Measurements from ENCODE around the gene TTC39B.

TTC39B gene

DNA sequence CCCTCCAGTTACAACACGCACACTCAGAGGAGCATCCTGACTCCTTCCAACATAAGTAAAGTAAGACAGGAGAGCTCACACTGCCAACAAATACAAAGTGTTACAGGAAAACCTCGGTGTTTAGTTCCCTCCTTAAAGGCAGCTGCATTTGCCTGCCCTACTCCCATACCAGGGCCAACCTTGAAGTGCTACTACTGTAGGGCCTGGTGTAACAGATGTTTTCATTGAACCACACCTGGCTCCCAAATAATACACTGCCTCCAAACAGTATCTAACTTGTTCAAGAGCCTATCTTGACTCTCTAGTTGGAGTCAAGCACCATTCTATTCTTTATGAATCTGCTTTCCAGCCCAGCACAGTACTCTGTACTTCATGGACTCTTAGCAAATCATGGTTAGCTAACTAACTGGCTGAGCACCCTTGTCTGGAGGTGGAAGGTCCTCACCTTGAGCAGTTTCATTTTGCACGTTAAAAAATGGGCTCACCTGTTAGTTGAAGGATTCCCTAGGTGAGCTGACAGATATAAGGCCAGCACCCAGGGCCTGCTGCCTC lies 34.6 kb downstream of the TTC39B start:
- Histone ChIP-seq H3K9ac (ENCODE audit: low read depth in 1 of 2, low read length in 2 of 2) (no peak overlapping the region), H3K4me3 (ENCODE audit: low read length in 2 of 2) (no peak overlapping the region), H3K27me3 (ENCODE audit: control insufficient read depth in 2 of 2, insufficient read depth in 2 of 2, low read length in 2 of 2) (no peaks in the 10 kb centered on the region), H3K4me1 (ENCODE audit: control insufficient read depth in 2 of 2, insufficient read depth in 2 of 2, low read length in 2 of 2) (peaks cover 12 to 13% of the 10 kb centered on the region in 2 donors), H3K27ac (ENCODE audit: low read depth in 2 of 2, low read length in 2 of 2) (no peak overlapping the region), H3K9me3 (ENCODE audit: control insufficient read depth in 2 of 2, low read length in 2 of 2) (no peaks in the 10 kb centered on the region), H3K36me3 (ENCODE audit: control insufficient read depth in 2 of 2, insufficient read depth in 2 of 2, low read length in 2 of 2) (no peaks in the 10 kb centered on the region)

DNA sequence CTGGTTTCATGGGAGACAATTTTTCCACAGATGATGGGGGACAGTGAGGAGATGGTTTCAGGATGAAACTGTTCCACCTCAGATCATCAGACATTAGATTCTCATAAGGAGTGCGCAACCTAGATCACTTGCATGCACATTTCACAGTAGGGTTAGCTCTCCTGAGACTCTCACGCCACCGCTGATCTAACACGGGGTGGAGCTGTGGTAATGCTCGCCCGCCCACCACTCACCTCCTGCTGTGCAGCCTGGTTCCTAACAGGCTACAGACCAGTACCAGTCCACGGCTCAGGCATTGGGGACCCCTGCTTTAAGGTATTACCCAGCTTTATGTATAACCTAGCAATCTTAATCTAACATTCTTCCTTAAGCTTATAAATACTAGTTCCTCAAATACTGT lies 35.6 kb downstream of the TTC39B start:
- Histone ChIP-seq H3K36me3 (ENCODE audit: control insufficient read depth in 2 of 2, insufficient read depth in 2 of 2, low read length in 2 of 2) (no peaks in the 10 kb centered on the region), H3K4me1 (ENCODE audit: control insufficient read depth in 2 of 2, insufficient read depth in 2 of 2, low read length in 2 of 2) (peaks cover 4 to 5% of the 10 kb centered on the region in 2 donors), H3K9me3 (ENCODE audit: control insufficient read depth in 2 of 2, low read length in 2 of 2) (no peaks in the 10 kb centered on the region), H3K4me3 (ENCODE audit: low read length in 2 of 2) (no peak overlapping the region), H3K27ac (ENCODE audit: low read depth in 2 of 2, low read length in 2 of 2) (no peak overlapping the region), H3K9ac (ENCODE audit: low read depth in 1 of 2, low read length in 2 of 2) (no peak overlapping the region), H3K27me3 (ENCODE audit: control insufficient read depth in 2 of 2, insufficient read depth in 2 of 2, low read length in 2 of 2) (no peaks in the 10 kb centered on the region)

DNA sequence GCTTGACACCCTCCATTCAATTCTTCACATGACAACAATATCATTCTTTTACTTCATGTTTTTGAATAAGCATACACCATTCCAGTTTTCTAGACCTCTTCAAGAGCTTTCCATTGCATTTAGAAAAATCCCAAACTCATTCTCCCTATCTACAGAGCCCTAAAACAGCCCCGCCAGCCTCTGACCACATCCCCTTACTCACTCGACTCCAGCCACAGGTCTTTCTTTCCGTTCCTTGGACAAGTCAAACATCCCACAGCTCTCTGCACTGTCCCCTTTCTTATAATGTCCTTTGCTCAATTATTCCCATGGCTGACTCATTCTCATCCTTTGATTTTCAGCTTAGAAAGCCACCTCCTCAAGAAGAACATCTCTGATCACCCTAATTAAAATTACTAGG lies 38.2 kb downstream of the TTC39B start:
- no peak overlapping the region for H3K27ac ChIP-seq (ENCODE audit: low read depth in 2 of 2, low read length in 2 of 2)

DNA sequence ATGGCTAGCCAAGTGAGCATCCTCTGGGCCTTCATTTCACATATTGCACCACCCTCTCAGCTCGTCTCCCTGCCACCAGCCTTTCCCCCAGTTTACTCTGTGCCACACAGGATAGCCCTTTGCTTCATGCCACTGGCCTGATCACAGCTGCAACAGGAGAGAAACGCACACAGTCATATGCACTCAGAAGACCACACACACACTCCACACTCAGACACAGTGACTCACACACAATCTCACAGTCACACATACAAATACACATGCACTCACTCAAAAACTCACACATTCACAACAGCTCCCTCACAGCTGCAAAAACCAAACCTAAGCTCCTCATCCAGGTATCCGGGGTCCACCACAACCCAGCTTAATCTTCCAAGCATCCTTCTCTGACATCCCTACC lies 38.7 kb downstream of the TTC39B start:
- H3K9ac ChIP-seq (ENCODE audit: low read depth in 1 of 2, low read length in 2 of 2) = no peak overlapping the region
- no peaks in the 10 kb centered on the region for H3K9me3 ChIP-seq (ENCODE audit: control insufficient read depth in 2 of 2, low read length in 2 of 2)
- no peaks in the 10 kb centered on the region for H3K4me1 ChIP-seq (ENCODE audit: control insufficient read depth in 2 of 2, insufficient read depth in 2 of 2, low read length in 2 of 2)
- no peaks in the 10 kb centered on the region for H3K27me3 ChIP-seq (ENCODE audit: control insufficient read depth in 2 of 2, insufficient read depth in 2 of 2, low read length in 2 of 2)
- no peak overlapping the region for H3K27ac ChIP-seq (ENCODE audit: low read depth in 2 of 2, low read length in 2 of 2)
- H3K36me3 ChIP-seq (ENCODE audit: control insufficient read depth in 2 of 2, insufficient read depth in 2 of 2, low read length in 2 of 2) = no peaks in the 10 kb centered on the region
- H3K4me3 ChIP-seq (ENCODE audit: low read length in 2 of 2) = no peak overlapping the region

More for the DNA sequence above, 38.2 kb downstream of the TTC39B start:
- H3K9me3 ChIP-seq (ENCODE audit: control insufficient read depth in 2 of 2, low read length in 2 of 2) = no peaks in the 10 kb centered on the region
- H3K4me1 ChIP-seq (ENCODE audit: control insufficient read depth in 2 of 2, insufficient read depth in 2 of 2, low read length in 2 of 2) = no peaks in the 10 kb centered on the region
- no peaks in the 10 kb centered on the region for H3K36me3 ChIP-seq (ENCODE audit: control insufficient read depth in 2 of 2, insufficient read depth in 2 of 2, low read length in 2 of 2)
- H3K27me3 ChIP-seq (ENCODE audit: control insufficient read depth in 2 of 2, insufficient read depth in 2 of 2, low read length in 2 of 2) = no peaks in the 10 kb centered on the region
- no peak overlapping the region for H3K9ac ChIP-seq (ENCODE audit: low read depth in 1 of 2, low read length in 2 of 2)
- no peak overlapping the region for H3K4me3 ChIP-seq (ENCODE audit: low read length in 2 of 2)

DNA sequence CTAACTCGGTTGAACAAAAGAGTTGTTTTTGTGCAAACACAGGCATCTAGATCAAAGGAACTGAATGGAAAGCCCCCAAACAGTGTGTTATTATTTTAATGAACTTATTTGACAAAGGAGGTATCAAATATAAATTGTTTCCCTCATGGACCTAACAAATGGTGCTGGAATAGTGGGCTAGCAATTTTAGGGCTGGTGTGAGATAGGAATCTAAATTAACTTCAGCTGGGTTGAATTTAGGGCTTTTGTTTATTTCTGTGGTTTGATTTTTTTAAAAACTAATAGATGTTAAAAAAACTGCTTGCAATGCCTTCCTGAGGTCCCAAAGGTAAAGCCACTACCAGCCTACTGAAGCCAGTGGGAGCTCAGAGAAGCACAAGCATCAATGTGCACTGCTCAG lies 42.1 kb downstream of the TTC39B start:
- H3K36me3 ChIP-seq (ENCODE audit: control insufficient read depth in 2 of 2, insufficient read depth in 2 of 2, low read length in 2 of 2) = no peaks in the 10 kb centered on the region
- H3K9me3 ChIP-seq (ENCODE audit: control insufficient read depth in 2 of 2, low read length in 2 of 2) = no peaks in the 10 kb centered on the region
- H3K27me3 ChIP-seq (ENCODE audit: control insufficient read depth in 2 of 2, insufficient read depth in 2 of 2, low read length in 2 of 2) = no peaks in the 10 kb centered on the region
- H3K4me3 ChIP-seq (ENCODE audit: low read length in 2 of 2) = no peak overlapping the region
- no peak overlapping the region for H3K27ac ChIP-seq (ENCODE audit: low read depth in 2 of 2, low read length in 2 of 2)
- H3K9ac ChIP-seq (ENCODE audit: low read depth in 1 of 2, low read length in 2 of 2) = no peak overlapping the region
- H3K4me1 ChIP-seq (ENCODE audit: control insufficient read depth in 2 of 2, insufficient read depth in 2 of 2, low read length in 2 of 2) = no peaks in the 10 kb centered on the region

DNA sequence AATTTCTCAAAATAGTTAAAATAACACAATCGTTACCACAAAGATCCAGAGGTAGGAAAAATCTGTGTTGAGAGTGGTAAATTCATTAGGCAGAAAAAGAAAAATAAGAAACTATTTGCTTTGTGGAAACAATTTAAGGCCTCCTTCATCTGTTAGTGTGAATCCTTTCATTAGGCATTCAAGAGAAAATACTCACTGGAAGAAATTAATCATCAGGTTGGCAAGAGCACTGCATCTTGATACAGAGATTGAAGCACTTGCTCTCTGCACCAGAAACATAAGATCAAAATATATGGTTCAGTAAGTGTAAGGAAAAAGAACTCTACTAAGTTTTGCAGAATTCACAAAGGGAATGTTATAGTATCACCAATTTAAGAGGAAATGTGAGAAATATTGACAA lies 44.4 kb downstream of the TTC39B start:
- Histone ChIP-seq H3K27me3 (ENCODE audit: control insufficient read depth in 2 of 2, insufficient read depth in 2 of 2, low read length in 2 of 2) (no peaks in the 10 kb centered on the region), H3K4me3 (ENCODE audit: low read length in 2 of 2) (no peak overlapping the region), H3K36me3 (ENCODE audit: control insufficient read depth in 2 of 2, insufficient read depth in 2 of 2, low read length in 2 of 2) (no peaks in the 10 kb centered on the region), H3K27ac (ENCODE audit: low read depth in 2 of 2, low read length in 2 of 2) (no peak overlapping the region), H3K4me1 (ENCODE audit: control insufficient read depth in 2 of 2, insufficient read depth in 2 of 2, low read length in 2 of 2) (no peaks in the 10 kb centered on the region), H3K9ac (ENCODE audit: low read depth in 1 of 2, low read length in 2 of 2) (no peak overlapping the region), H3K9me3 (ENCODE audit: control insufficient read depth in 2 of 2, low read length in 2 of 2) (no peaks in the 10 kb centered on the region)

DNA sequence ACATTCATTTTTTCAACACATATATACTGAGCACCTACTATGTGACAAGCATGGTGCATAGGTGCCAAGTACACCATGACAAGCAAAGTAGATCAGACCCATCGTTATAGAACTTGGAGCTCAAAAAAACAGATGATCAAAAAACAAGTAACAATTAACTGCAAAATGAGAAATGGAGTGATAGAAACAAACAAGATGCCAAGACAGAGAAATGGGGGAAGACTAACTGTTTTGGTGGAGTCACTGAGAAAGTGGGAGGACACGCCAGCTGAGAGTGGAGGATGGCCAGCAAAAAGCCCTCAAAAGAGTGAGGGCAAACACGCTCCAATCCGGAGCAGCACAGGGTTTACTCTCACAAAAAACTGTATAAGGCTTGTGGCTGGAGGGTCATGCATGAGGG lies 50.6 kb downstream of the TTC39B start:
- H3K4me1 ChIP-seq (ENCODE audit: control insufficient read depth in 2 of 2, insufficient read depth in 2 of 2, low read length in 2 of 2) = peaks cover 0 to 4% of the 10 kb centered on the region in 2 donors
- no peaks in the 10 kb centered on the region for H3K9me3 ChIP-seq (ENCODE audit: control insufficient read depth in 2 of 2, low read length in 2 of 2)
- H3K36me3 ChIP-seq (ENCODE audit: control insufficient read depth in 2 of 2, insufficient read depth in 2 of 2, low read length in 2 of 2) = peaks cover 0 to 2% of the 10 kb centered on the region in 2 donors
- H3K4me3 ChIP-seq (ENCODE audit: low read length in 2 of 2) = no peak overlapping the region
- no peak overlapping the region for H3K9ac ChIP-seq (ENCODE audit: low read depth in 1 of 2, low read length in 2 of 2)
- H3K27me3 ChIP-seq (ENCODE audit: control insufficient read depth in 2 of 2, insufficient read depth in 2 of 2, low read length in 2 of 2) = no peaks in the 10 kb centered on the region
- H3K27ac ChIP-seq (ENCODE audit: low read depth in 2 of 2, low read length in 2 of 2) = no peak overlapping the region

DNA sequence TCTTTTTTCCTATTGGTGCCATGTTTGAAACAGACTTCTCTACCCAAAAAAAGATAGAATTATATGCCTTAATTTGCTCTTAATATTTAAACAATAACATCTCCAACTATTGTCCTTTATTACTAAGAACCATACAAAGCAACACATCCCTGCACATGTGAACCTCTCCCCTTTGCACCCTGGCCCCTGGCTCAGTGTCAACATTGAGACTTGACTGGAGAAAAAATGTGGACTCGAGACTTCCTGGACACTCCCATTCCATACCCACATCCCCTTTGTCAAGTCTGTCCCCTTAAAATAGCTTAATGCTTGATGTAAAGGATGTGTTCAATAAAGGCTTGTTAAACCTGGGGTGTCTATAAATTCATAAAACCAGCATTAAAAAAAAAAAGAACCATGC lies 53.2 kb downstream of the TTC39B start:
- Histone ChIP-seq H3K9me3 (ENCODE audit: control insufficient read depth in 2 of 2, low read length in 2 of 2) (no peaks in the 10 kb centered on the region), H3K27ac (ENCODE audit: low read depth in 2 of 2, low read length in 2 of 2) (no peak overlapping the region), H3K9ac (ENCODE audit: low read depth in 1 of 2, low read length in 2 of 2) (no peak overlapping the region), H3K4me1 (ENCODE audit: control insufficient read depth in 2 of 2, insufficient read depth in 2 of 2, low read length in 2 of 2) (peaks cover 0 to 4% of the 10 kb centered on the region in 2 donors), H3K4me3 (ENCODE audit: low read length in 2 of 2) (no peak overlapping the region), H3K36me3 (ENCODE audit: control insufficient read depth in 2 of 2, insufficient read depth in 2 of 2, low read length in 2 of 2) (peaks cover 0 to 2% of the 10 kb centered on the region in 2 donors), H3K27me3 (ENCODE audit: control insufficient read depth in 2 of 2, insufficient read depth in 2 of 2, low read length in 2 of 2) (no peaks in the 10 kb centered on the region)

DNA sequence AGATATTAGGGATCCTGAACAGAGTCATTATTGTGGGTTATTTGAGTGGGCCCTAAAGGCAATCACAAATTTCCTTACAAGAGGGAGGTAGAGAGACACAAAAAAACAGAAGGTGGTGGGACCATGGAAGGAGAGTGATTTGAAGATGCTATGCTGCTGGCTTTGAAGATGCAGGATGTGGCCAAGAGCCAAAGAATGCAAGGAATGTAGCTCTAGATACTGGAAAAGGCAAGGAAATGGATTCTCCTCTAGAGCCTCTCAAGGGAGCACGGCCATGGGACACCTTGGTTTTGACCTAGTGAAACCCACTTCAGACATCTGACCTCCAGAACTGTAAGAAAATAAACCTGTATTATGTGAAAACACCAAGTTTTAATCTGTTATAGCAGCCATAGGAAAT lies 53.8 kb downstream of the TTC39B start:
- peaks cover 0 to 2% of the 10 kb centered on the region in 2 donors for H3K36me3 ChIP-seq (ENCODE audit: control insufficient read depth in 2 of 2, insufficient read depth in 2 of 2, low read length in 2 of 2)
- H3K4me1 ChIP-seq (ENCODE audit: control insufficient read depth in 2 of 2, insufficient read depth in 2 of 2, low read length in 2 of 2) = peaks cover 0 to 4% of the 10 kb centered on the region in 2 donors
- H3K27ac ChIP-seq (ENCODE audit: low read depth in 2 of 2, low read length in 2 of 2) = no peak overlapping the region

DNA sequence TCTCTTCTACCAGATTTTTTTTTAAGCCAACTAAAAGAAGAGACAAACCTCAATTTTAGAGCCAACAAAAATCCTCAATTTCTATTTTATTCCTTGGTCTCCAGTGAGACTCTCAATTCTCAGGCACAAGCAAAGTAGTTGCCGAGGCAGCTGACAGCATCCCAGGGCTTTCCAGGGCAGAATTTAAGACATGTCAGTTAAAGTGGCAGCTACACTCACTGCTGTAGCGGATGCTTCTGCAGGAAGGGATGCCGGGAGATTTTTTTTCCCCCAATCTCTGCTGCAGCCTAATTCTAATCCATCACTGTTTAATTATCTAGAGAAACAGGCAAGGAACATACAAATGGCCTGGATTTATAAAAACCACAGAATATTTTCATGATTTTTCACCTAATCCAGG lies 57.0 kb downstream of the TTC39B start:
- Histone ChIP-seq H3K36me3 (ENCODE audit: control insufficient read depth in 2 of 2, insufficient read depth in 2 of 2, low read length in 2 of 2) (peaks cover 0 to 2% of the 10 kb centered on the region in 2 donors), H3K27me3 (ENCODE audit: control insufficient read depth in 2 of 2, insufficient read depth in 2 of 2, low read length in 2 of 2) (no peaks in the 10 kb centered on the region), H3K4me1 (ENCODE audit: control insufficient read depth in 2 of 2, insufficient read depth in 2 of 2, low read length in 2 of 2) (peaks cover 0 to 4% of the 10 kb centered on the region in 2 donors), H3K27ac (ENCODE audit: low read depth in 2 of 2, low read length in 2 of 2) (no peak overlapping the region), H3K9ac (ENCODE audit: low read depth in 1 of 2, low read length in 2 of 2) (no peak overlapping the region), H3K4me3 (ENCODE audit: low read length in 2 of 2) (no peak overlapping the region), H3K9me3 (ENCODE audit: control insufficient read depth in 2 of 2, low read length in 2 of 2) (no peaks in the 10 kb centered on the region)

More for the DNA sequence above, 53.8 kb downstream of the TTC39B start:
- Histone ChIP-seq H3K9me3 (ENCODE audit: control insufficient read depth in 2 of 2, low read length in 2 of 2) (no peaks in the 10 kb centered on the region), H3K9ac (ENCODE audit: low read depth in 1 of 2, low read length in 2 of 2) (no peak overlapping the region), H3K27me3 (ENCODE audit: control insufficient read depth in 2 of 2, insufficient read depth in 2 of 2, low read length in 2 of 2) (no peaks in the 10 kb centered on the region), H3K4me3 (ENCODE audit: low read length in 2 of 2) (no peak overlapping the region)
